HL-60 (cell line): ENCODE data around the gene FKBP9.
"Not testable (repeated sequence)": the region's sequence is repeated elsewhere in the genome, so short reads cannot be mapped to it uniquely, and the experiment has no call there.

Experiments used
- DNase-seq, 2 experiments: peaks; one replicate each; pipeline ENCODE4 v3.0.0-alpha.2; 2010 to 2020; ENCODE audit warnings: low read depth in 1 of 2, low spot score in 1 of 2
- H3K27ac ChIP-seq: fragments of 250-450 bp; sonication (Bioruptor Pico); replicated peaks from 2 replicates; pipeline ENCODE4 v1.5.1; 2020; ENCODE audit warnings: mild to moderate bottlenecking, moderate library complexity
- H3K27me3 ChIP-seq: fragments of 250-450 bp; sonication (Bioruptor Pico); 2 replicates; pipeline ENCODE4 v1.5.1; 2021; ENCODE audit warnings: mild to moderate bottlenecking, moderate library complexity; ENCODE audit not compliant: insufficient read depth, poor library complexity, severe bottlenecking
- H3K4me3 ChIP-seq: replicated peaks from 2 replicates; pipeline ENCODE4 v1.5.1; 2011; ENCODE audit warnings: mild to moderate bottlenecking, control low read depth, low read length; ENCODE audit not compliant: insufficient read depth
- GABPA ChIP-seq: IDR thresholded peaks from 2 replicates; pipeline ENCODE4 v1.6.1; 2012; ENCODE audit warnings: low read depth
- POLR2AphosphoS5 ChIP-seq: IDR thresholded peaks from 2 replicates; pipeline ENCODE4 v1.6.1; 2012; ENCODE audit warnings: low read depth
- SPI1 ChIP-seq: IDR thresholded peaks from 2 replicates; pipeline ENCODE4 v1.6.1; 2012; ENCODE audit warnings: low read depth, mild to moderate bottlenecking, borderline replicate concordance
- TF ChIP-seq, protein P1 (sequence below): IDR thresholded peaks from 2 replicates; pipeline ENCODE4 v1.6.1; 2012; ENCODE audit warnings: low read depth; ENCODE audit not compliant: insufficient replicate concordance
- TF ChIP-seq, protein P2 (sequence below): IDR thresholded peaks from one replicate; pipeline ENCODE4 v1.5.1; 2011; ENCODE audit warnings: low read length, control low read depth, inconsistent platforms; ENCODE audit not compliant: insufficient read depth

FKBP9 gene

DNA sequence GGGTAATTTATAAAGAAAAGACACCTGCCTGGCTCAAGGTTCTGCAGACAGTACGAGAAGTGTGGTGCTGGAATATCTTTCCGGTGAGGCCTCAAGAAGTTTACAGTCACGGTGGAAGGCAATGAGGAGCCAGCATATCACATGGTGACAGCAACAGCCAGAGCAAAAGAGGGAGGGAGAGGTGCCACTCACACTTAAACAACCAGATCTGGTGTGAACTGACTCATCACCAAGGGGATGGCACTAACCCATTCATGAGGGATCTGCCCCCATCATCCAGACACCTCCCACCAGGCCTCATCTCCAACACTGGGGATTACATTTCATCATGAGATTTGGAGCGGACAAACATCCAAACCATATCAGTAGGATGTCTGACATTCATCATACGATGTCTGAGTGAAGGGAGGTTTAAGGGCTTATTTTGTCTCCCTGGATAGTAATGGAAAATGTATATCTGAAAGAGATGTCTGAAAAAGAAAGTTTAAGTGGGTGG, 42.2 kb upstream of the FKBP9 start:
- Histone ChIP-seq H3K4me3 (no peak overlapping the region), H3K27ac (no peak overlapping the region), H3K27me3 (no peaks in the 10 kb centered on the region)
- TF ChIP-seq POLR2AphosphoS5 (no peak), GABPA (no peak), SPI1 (no peak)
- TF ChIP-seq, protein P1, sequence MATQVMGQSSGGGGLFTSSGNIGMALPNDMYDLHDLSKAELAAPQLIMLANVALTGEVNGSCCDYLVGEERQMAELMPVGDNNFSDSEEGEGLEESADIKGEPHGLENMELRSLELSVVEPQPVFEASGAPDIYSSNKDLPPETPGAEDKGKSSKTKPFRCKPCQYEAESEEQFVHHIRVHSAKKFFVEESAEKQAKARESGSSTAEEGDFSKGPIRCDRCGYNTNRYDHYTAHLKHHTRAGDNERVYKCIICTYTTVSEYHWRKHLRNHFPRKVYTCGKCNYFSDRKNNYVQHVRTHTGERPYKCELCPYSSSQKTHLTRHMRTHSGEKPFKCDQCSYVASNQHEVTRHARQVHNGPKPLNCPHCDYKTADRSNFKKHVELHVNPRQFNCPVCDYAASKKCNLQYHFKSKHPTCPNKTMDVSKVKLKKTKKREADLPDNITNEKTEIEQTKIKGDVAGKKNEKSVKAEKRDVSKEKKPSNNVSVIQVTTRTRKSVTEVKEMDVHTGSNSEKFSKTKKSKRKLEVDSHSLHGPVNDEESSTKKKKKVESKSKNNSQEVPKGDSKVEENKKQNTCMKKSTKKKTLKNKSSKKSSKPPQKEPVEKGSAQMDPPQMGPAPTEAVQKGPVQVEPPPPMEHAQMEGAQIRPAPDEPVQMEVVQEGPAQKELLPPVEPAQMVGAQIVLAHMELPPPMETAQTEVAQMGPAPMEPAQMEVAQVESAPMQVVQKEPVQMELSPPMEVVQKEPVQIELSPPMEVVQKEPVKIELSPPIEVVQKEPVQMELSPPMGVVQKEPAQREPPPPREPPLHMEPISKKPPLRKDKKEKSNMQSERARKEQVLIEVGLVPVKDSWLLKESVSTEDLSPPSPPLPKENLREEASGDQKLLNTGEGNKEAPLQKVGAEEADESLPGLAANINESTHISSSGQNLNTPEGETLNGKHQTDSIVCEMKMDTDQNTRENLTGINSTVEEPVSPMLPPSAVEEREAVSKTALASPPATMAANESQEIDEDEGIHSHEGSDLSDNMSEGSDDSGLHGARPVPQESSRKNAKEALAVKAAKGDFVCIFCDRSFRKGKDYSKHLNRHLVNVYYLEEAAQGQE: no peak
- TF ChIP-seq, protein P2, sequence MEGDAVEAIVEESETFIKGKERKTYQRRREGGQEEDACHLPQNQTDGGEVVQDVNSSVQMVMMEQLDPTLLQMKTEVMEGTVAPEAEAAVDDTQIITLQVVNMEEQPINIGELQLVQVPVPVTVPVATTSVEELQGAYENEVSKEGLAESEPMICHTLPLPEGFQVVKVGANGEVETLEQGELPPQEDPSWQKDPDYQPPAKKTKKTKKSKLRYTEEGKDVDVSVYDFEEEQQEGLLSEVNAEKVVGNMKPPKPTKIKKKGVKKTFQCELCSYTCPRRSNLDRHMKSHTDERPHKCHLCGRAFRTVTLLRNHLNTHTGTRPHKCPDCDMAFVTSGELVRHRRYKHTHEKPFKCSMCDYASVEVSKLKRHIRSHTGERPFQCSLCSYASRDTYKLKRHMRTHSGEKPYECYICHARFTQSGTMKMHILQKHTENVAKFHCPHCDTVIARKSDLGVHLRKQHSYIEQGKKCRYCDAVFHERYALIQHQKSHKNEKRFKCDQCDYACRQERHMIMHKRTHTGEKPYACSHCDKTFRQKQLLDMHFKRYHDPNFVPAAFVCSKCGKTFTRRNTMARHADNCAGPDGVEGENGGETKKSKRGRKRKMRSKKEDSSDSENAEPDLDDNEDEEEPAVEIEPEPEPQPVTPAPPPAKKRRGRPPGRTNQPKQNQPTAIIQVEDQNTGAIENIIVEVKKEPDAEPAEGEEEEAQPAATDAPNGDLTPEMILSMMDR: no peak
- DNase-seq: no peak

DNA sequence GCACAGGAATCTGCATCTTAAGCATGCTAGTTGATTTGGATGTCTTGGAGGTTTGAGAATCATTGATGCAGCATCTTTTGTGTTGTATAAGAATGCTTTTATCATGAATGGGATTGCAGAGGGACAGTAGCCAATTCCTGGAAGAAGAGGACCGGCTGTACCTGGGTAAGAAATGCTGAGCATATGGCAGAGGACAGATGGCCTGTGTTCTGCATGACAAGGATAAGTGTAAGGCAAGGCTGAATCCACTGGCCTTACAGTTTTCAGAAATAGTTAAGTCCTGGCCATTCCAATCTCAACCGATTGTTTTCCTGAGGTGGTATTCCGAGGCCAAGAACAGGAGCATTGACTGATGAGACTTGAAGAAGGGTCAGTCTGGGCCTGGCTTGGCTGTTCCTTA, 41.2 kb upstream of the FKBP9 start:
- Histone ChIP-seq H3K27ac (no peak overlapping the region), H3K4me3 (no peak overlapping the region), H3K27me3 (no peaks in the 10 kb centered on the region)
- TF ChIP-seq SPI1 (no peak), GABPA (no peak), POLR2AphosphoS5 (no peak)
- TF ChIP-seq, protein P1: no peak
- TF ChIP-seq, protein P2: no peak
- no peak for DNase-seq

DNA sequence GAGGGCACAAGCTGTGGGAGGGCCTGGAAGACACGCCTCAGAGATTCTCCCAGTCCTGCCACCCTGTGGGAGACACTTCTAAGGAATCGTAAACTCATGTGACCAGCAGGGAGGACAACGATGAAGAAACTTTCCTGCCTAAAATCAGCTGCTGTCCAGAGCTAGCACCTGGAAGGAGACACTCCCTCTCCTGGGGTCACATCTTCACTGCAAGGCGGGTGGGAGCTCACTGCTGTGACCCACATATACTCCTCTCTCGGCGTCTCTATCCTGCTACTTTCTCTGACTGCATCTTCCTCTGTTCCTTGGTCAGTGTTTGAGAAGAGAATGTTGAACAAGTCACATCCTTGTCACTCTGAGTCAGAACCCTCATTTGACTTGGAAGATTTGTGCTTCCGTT, 40.2 kb upstream of the FKBP9 start:
- not testable (repeated sequence) for DNase-seq, H3K4me3 ChIP-seq, H3K27me3 ChIP-seq, H3K27ac ChIP-seq

DNA sequence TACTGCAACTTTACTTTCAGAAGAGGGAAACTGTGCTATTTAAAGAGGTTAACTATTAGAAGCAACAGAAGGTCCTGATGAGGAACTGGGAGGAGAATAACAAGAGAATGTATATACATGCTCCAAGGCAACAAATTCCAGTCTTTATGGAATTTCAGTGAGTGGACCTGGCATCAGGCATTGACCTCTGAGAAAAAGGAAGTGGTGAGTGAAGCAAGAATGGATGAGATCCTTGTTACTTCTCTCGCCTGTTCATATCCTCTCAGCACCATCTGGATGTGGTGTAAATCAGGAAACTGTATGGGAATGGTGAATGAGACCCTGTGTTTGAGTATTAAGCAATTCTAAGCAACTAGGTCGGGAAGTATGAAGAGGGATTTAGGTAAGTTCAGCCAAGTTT, 35.3 kb upstream of the FKBP9 start:
- TF ChIP-seq, protein P2: no peak
- peak; percentile 57; the same call in 1 of the 2 replicates for TF ChIP-seq SPI1
- DNase-seq: no peak
- Histone ChIP-seq H3K27ac (no peak overlapping the region), H3K27me3 (no peaks in the 10 kb centered on the region), H3K4me3 (no peak overlapping the region)
